A673 (cell line): Measurements from ENCODE around the gene CASKIN1. TPM values are rescaled to one million over a fixed set of nuclear protein-coding genes. Genes with fewer than 3 reads are reported as not detected.

Experiments
- BruUV-seq: library from RNA; stranded (reverse); fragments of 400-500 nt; replicated peaks from 2 replicates; lab custom pipeline; 2021; lab: Mats Ljungman, UMichigan
- CTCF ChIA-PET: fragments of 300-600 bp; sonication (Branson Sonifier 250); formaldehyde crosslinking; loops from one replicate; lab custom pipeline; 2022; ENCODE audit warnings: antibody characterized with exemption; lab: Charles Lee
- POLR2A ChIA-PET: fragments of 300-600 bp; sonication (Branson Sonifier 250); formaldehyde crosslinking; loops from one replicate; lab custom pipeline; 2022; ENCODE audit warnings: antibody characterized with exemption; ENCODE audit not compliant: low non-redundant PET; lab: Charles Lee
- DNase-seq: peaks from one replicate; pipeline ENCODE4 v3.0.0-alpha.2; 2015; ENCODE audit warnings: low spot score
- H3K27ac ChIP-seq: fragments of 200-600 bp; sonication (generic); 2 replicates; pipeline ENCODE4 v1.5.1; 2016; ENCODE audit warnings: mixed run types, low read depth, mild to moderate bottlenecking, mixed read lengths, antibody characterized with exemption, low read length; ENCODE audit not compliant: poor library complexity, severe bottlenecking
- H3K27me3 ChIP-seq: fragments of 200-600 bp; sonication (generic); replicated peaks from 2 replicates; pipeline ENCODE4 v1.6.1; 2017; ENCODE audit warnings: mixed run types, low read depth, mild to moderate bottlenecking, mixed read lengths, antibody characterized with exemption, low read length; ENCODE audit not compliant: insufficient read depth, poor library complexity
- H3K36me3 ChIP-seq: fragments of 200-600 bp; sonication (generic); 2 replicates; pipeline ENCODE4 v1.6.1; 2016; ENCODE audit warnings: mixed run types, mild to moderate bottlenecking, mixed read lengths, antibody characterized with exemption, low read length; ENCODE audit not compliant: insufficient read depth, poor library complexity, severe bottlenecking
- H3K4me1 ChIP-seq: fragments of 200-600 bp; sonication (generic); 2 replicates; pipeline ENCODE4 v1.6.1; 2017; ENCODE audit warnings: mixed run types, mild to moderate bottlenecking, mixed read lengths, antibody characterized with exemption, low read length; ENCODE audit not compliant: insufficient read depth, poor library complexity, severe bottlenecking
- H3K4me3 ChIP-seq: fragments of 200-600 bp; sonication (generic); 2 replicates; pipeline ENCODE4 v1.5.1; 2016; ENCODE audit warnings: low read depth, mixed run types, mild to moderate bottlenecking, mixed read lengths, low read length; ENCODE audit not compliant: poor library complexity, severe bottlenecking
- H3K9me3 ChIP-seq: fragments of 200-600 bp; sonication (generic); 2 replicates; pipeline ENCODE4 v1.6.1; 2016; ENCODE audit warnings: mixed run types, low read depth, mild to moderate bottlenecking, mixed read lengths, antibody characterized with exemption, low read length; ENCODE audit not compliant: poor library complexity, severe bottlenecking
- CTCF ChIP-seq: fragments of 300-800, 200-600 bp; sonication (generic); conservative IDR thresholded peaks from 2 replicates; pipeline ENCODE4 v1.5.1; 2017; ENCODE audit warnings: low read depth, mild to moderate bottlenecking, antibody characterized with exemption, low read length, moderate library complexity, mixed read lengths
- EZH2 ChIP-seq: fragments of 200-600 bp; sonication (generic); IDR thresholded peaks from 2 replicates; pipeline ENCODE4 v1.6.1; 2017; ENCODE audit warnings: borderline replicate concordance, low read depth, mild to moderate bottlenecking, mixed read lengths, antibody characterized with exemption, low read length; ENCODE audit not compliant: poor library complexity, severe bottlenecking
- intact Hi-C: fragments of 100-400 bp; cut with micrococcal nuclease; formaldehyde crosslinking; loops from one replicate; pipeline ENCODE4 v1.10.0; 2022; ENCODE audit not compliant: unreplicated experiment
- total RNA-seq: library from RNA; stranded (reverse); gene quantifications from 2 replicates; pipeline ENCODE4 v1.2.3, GENCODE V29; 2021

CASKIN1 gene
- total RNA-seq, 1 experiment from 2014 or later = 1.1 TPM

- ChIA-PET CTCF (interaction anchor here (1.2 kb wide), 1 partner anchor 13 kb away, joined by 3 read pairs; no protein-coding TSS in a partner anchor), POLR2A (no interaction called here)
- no peaks in the 10 kb centered on the region for H3K9me3 ChIP-seq
- H3K4me3 ChIP-seq = no peak overlapping the region
- peaks cover 7% of the 10 kb centered on the region for H3K36me3 ChIP-seq
- no peak for TF ChIP-seq CTCF
- no peak for TF ChIP-seq EZH2
- no peak for DNase-seq
- no peaks in the 10 kb centered on the region for H3K27me3 ChIP-seq
- no peaks in the 10 kb centered on the region for H3K4me1 ChIP-seq
- BruUV-seq = no TSS peak
- intact Hi-C loops = no loop called here
- no peak overlapping the region for H3K27ac ChIP-seq
Observed at GRCh38 chr16:2180962-2181923, 15.2 kb downstream of the CASKIN1 start.

GRCh38 chr16:2180461-2180860 is 15.9 kb downstream of the CASKIN1 start:
- DNase-seq = no peak
- Histone ChIP-seq H3K36me3 (peaks cover 15% of the 10 kb centered on the region), H3K27me3 (no peaks in the 10 kb centered on the region), H3K4me3 (no peak overlapping the region), H3K4me1 (no peaks in the 10 kb centered on the region), H3K27ac (no peak overlapping the region), H3K9me3 (no peaks in the 10 kb centered on the region)
- no TSS peak for BruUV-seq
- intact Hi-C loops = no loop called here
- ChIA-PET POLR2A (no interaction called here), CTCF (no interaction called here)
- TF ChIP-seq EZH2 (no peak), CTCF (no peak)

- H3K9me3 ChIP-seq = no peaks in the 10 kb centered on the region
- no peak overlapping the region for H3K27ac ChIP-seq
- intact Hi-C loops = no loop called here
- TF ChIP-seq CTCF = no peak
- TF ChIP-seq EZH2 = no peak
- POLR2A ChIA-PET = no interaction called here
- no peaks in the 10 kb centered on the region for H3K27me3 ChIP-seq
- no TSS peak for BruUV-seq
- H3K36me3 ChIP-seq = peaks cover 24% of the 10 kb centered on the region
- DNase-seq = no peak
- H3K4me1 ChIP-seq = no peaks in the 10 kb centered on the region
- CTCF ChIA-PET = no interaction called here
- no peak overlapping the region for H3K4me3 ChIP-seq
Observed at GRCh38 chr16:2179576-2179975, 16.8 kb downstream of the CASKIN1 start.
